ENCODE results near the gene CTAGE15. TPM values are rescaled to one million over a fixed set of nuclear protein-coding genes. Genes with fewer than 3 reads are reported as not detected.
"Not testable (repeated sequence)": the region's sequence is repeated elsewhere in the genome, so short reads cannot be mapped to it uniquely, and the experiment has no call there.

CTAGE15 gene
- polyA plus RNA-seq, 4 donors = 0.08 to 1.4 (median 0.44) TPM; not detected in 1

- DNase-seq (ENCODE audit: low read depth in 4 of 4, low spot score in 2 of 4) = not testable (repeated sequence)
Measured at GRCh38 chr7:143621175-143621574, 49.6 kb downstream of the CTAGE15 start.

DNA sequence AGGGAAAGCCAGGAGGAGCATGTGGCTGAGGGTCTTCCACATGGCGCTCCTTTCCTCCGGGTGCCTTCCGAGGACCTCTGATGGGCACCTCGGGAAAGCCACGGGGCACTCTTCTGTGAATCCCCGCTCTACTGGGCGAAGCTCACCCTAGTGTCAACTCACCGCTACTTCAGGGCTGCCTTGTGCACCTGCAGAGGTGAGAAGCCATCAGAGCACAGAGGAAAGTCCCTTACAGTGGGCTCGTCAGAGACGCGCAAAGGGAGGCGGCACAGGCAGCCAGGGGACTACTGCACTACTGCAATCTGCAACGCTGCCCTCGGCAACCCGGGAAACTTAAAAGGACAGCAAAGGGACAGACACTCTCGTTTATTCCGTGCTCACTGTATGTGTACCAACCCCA is 50.5 kb downstream of the CTAGE15 start:
- not testable (repeated sequence) for DNase-seq (ENCODE audit: low read depth in 4 of 4, low spot score in 2 of 4)

Other genes with a start within 250 kb of the CTAGE15 start
- 1 to 10 TPM; 2.2 to 2.7 (median 2.4) TPM for gene FAM131B, start 209.1 kb upstream of the CTAGE15 start, polyA plus RNA-seq (ENCODE audit: insufficient read length in 4 of 4)
- gene ZYX, start 190.5 kb upstream of the CTAGE15 start, polyA plus RNA-seq (ENCODE audit: insufficient read length in 4 of 4) = 100 to 1,000 TPM in 2 of 4 donors, 10 to 100 TPM in 2; 61.8 to 112 (median 96.6) TPM
- gene EPHA1, start 162.9 kb upstream of the CTAGE15 start, polyA plus RNA-seq (ENCODE audit: insufficient read length in 4 of 4) = 10 to 100 TPM; 16.3 to 20.4 (median 18.9) TPM
- gene TAS2R60, start 128.3 kb upstream of the CTAGE15 start, polyA plus RNA-seq (ENCODE audit: insufficient read length in 4 of 4) = not detected
- not detected for gene TAS2R41, start 93.9 kb upstream of the CTAGE15 start, polyA plus RNA-seq (ENCODE audit: insufficient read length in 4 of 4)
- 1 to 10 TPM; 2.8 to 3.7 (median 3.1) TPM for gene TCAF2, start 49.2 kb downstream of the CTAGE15 start, polyA plus RNA-seq (ENCODE audit: insufficient read length in 4 of 4)
- under 1 TPM in 2 of 4 donors, not detected in 2; 0.11 to 0.23 TPM for gene CTAGE6, start 185.9 kb downstream of the CTAGE15 start, polyA plus RNA-seq (ENCODE audit: insufficient read length in 4 of 4)

Data from left renal cortex interstitium (tissue), 4 donors.